Measurements from ENCODE around the gene ANKRD55.
"Not testable (repeated sequence)": the region's sequence is repeated elsewhere in the genome, so short reads cannot be mapped to it uniquely, and the experiment has no call there.

The ANKRD55 gene

GRCh38 chr5:56105511-56106291 is 127.4 kb downstream of the ANKRD55 start:
- DNase-seq (ENCODE audit: low spot score): no peak

DNA sequence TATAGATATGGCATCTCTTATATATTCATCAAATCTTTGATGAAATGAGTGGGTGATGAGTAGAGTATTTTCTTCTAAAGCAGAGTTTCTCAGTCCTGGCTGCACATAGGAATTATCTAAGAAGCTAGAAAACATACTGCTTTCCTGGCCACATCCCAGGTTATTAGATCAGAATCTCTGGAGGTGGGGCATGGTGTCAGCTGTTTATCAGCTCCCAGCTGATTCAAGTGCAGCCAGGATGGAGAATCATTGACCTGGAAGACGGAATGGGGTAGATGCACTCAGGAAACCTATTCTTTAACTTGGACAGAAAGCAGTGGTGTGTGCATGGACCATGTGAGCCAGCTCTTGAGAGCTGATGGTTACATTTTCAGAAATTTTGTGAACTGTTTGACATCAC is 130.2 kb downstream of the ANKRD55 start:
- no peak for DNase-seq (ENCODE audit: low spot score)

GRCh38 chr5:56102207-56102606 is 130.9 kb downstream of the ANKRD55 start:
- not testable (repeated sequence) for DNase-seq (ENCODE audit: low spot score)

DNA sequence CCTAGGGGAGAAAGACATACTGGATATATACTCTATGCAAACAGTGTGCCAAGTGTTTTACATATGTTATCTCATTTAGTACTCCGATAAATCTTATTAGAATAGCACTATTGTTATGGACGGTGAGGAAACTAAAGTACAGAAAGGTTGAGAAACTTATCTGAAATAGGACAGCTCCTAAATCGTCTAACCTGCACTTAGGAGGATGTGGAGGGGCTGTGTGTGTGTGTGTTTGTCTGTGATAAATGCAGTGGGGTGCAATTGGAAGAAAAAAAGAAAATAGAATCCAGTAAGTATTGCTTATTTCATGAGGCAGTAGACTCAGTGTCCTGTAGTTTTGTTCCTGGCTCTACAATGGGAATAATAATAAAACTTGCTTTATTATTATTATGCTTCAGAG is 131.9 kb downstream of the ANKRD55 start:
- DNase-seq (ENCODE audit: low spot score): no peak

- no peak for DNase-seq (ENCODE audit: low spot score)
These were observed 132.5 kb downstream of the ANKRD55 start for GRCh38 chr5:56100439-56101176.

- DNase-seq (ENCODE audit: low spot score): no peak
These were observed 133.8 kb downstream of the ANKRD55 start for GRCh38 chr5:56099346-56099745.

DNA sequence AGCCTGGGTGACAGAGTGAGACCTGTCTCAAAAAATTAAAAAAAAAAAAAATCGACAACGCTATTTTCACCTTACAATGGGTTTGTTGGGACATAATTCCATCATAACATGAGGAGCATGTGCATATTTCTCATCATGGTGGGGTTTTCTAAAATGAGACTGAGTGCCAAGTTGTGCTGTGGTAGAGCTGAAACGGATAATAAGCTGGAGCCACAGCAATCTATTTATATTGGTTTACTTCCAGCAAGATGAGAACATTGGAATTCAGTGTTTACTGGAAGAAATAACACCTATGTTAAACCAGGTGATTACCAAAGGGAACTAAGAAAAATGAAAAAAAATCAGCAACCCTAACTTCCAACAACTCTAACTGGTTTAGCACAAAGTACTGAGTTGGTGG is 136.1 kb downstream of the ANKRD55 start:
- DNase-seq (ENCODE audit: low spot score): no peak

DNA sequence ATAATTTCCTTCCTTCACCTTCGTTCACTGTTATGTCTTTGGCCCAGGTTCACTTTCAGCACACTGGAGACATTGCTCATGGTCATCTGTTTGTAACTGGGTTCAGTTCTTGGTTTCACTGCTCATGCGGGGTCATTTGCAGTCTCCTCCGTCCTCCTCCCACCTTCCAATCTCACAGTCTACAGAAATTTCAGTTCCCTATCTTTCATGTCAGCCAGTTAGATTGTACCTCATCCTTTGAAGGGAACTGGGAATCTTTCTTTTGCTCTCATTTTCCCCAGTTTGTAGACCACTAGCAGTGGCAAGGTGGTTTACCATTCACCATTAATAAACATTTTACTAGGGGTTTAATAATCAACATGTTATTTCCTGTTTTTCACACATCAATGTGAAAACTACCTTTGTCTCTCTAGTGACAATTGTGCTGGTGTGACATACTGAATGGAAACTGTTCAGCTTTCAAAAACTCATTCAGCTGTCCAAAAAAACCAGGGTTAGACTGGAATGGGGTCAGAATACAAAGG is 137.5 kb downstream of the ANKRD55 start:
- no peak for DNase-seq (ENCODE audit: low spot score)

DNA sequence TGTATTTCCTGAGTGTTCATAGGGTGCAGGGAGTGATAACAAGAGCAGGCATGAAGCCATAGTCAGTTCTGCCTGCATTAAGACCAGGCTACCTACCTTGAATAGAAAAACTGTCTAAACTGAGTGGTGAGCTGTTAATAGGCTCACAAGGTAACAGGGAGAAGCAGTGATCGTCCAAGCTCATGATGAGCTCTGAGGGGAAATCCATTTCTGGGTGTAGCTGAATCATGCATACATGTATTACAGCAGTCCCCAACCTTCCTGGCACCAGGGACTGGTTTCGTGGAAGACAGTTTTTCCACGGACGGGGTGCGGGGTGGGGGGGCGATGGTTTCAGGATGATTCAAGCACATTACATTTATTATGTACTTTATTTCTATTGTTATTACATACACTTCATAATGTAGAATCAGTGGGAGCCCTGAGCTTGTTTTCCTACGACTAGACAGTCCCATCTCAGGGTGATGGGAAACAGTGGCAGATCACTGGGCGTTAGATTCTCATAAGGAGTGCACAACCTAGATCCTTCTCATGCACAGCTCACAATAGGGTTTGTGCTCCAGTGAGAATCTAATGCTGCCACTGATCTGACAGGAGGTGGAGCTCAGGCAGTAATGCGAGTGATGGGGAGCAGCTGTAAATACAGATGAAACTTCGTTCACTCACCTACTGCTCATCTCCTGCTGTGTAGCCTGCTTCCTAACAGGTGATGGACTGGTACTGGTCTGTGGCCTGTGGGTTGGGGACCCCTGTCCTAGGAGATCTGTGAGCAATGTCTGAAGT is 138.4 kb downstream of the ANKRD55 start:
- no peak for DNase-seq (ENCODE audit: low spot score)

GRCh38 chr5:56093970-56094369 is 139.2 kb downstream of the ANKRD55 start:
- no peak for DNase-seq (ENCODE audit: low spot score)

GRCh38 chr5:56092115-56092514 is 141.0 kb downstream of the ANKRD55 start:
- no peak for DNase-seq (ENCODE audit: low spot score)

DNA sequence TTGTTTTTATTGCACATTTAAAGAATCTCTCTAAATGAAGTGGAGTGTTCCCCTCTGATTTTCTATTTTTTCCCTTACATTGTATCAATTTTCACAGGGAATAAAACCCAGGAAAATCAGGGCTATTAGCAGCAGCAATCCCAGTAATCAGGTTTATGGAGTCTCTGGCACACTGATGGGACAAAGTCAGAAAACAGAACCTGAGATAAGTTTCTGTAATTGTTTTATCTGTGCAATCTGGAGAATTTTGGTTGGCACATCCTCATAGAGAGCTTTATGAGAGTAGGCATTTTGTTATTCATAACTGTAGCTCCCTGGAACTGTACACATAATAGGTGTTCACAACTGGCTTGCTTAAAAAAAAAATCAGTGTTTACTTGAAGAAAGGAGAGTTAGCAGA is 141.5 kb downstream of the ANKRD55 start:
- DNase-seq (ENCODE audit: low spot score): no peak

- no peak for DNase-seq (ENCODE audit: low spot score)
These were observed 142.2 kb downstream of the ANKRD55 start for GRCh38 chr5:56090793-56091460.

GRCh38 chr5:56088967-56089829 is 143.9 kb downstream of the ANKRD55 start:
- no peak for DNase-seq (ENCODE audit: low spot score)

DNA sequence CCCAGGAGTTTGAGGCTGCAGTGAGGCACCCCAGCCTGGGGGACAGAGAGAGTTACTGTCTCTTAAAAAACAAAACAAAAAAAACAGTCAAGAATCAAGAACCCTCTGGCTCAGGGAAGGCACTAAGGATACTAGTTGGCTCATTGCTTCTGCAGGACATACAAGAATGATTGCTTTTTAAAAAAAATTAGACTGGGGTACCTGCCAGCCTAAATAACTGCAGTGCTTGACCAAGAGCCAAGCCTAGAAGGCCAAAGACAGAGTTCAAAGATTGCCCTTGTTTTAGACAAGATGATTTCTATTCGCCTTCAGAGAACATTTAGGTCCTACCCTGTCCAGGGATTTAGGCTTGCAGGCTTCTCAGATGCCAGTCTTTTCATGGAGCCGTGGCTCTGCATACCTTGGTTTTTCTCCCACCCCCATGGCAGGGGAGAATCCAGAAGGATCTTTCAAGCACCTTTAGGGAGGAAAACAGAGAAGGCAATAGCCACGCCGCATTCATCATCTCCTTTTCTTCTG is 144.6 kb downstream of the ANKRD55 start:
- no peak for DNase-seq (ENCODE audit: low spot score)

DNA sequence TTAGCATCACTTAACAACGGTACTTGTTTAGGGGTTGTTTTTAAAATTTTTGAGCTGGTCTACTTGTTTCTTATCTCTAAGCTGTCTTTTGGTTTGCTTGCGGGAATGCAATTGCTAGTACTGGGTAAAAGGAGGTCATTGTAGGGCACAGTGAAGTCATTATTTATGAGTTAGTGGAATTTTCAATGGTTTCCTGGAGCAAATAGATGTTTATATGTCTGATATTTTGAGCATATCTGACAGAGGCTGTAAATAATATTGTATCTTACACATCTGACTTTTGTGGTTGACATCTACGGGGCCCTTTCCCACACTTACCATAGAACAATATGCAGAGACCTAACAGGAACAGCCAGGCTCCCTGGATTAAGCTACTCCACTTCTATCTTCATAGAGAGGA is 147.9 kb downstream of the ANKRD55 start:
- DNase-seq (ENCODE audit: low spot score): no peak

DNA sequence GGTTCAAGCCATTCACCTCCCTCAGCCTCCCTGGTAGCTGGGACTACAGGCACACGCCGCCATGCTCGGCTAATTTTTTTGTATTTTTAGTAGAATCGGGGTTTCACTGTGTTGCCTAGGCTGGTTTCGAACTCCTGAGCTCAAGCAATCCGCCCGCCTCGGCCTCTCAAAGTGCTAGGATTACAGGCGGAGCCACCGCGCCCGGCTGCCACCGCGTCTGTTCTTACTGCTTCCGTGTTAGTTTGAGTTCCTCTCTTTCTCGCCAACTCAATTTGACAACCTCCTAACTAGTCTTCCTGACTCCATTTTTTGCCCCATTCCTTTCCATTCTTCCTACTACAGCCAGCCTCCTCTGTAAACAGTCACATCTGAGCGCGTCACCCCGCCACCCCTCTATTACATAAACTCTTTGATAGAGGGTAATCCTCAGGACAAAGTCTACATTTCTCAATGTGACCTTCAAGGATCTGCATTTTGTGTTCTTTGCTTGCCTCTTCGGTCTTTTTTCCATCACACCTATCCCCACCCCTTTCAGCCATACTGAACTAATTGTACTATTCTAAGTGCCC is 149.8 kb downstream of the ANKRD55 start:
- DNase-seq (ENCODE audit: low spot score): no peak

GRCh38 chr5:56081053-56081642 is 152.0 kb downstream of the ANKRD55 start:
- not testable (repeated sequence) for DNase-seq (ENCODE audit: low spot score)

DNA sequence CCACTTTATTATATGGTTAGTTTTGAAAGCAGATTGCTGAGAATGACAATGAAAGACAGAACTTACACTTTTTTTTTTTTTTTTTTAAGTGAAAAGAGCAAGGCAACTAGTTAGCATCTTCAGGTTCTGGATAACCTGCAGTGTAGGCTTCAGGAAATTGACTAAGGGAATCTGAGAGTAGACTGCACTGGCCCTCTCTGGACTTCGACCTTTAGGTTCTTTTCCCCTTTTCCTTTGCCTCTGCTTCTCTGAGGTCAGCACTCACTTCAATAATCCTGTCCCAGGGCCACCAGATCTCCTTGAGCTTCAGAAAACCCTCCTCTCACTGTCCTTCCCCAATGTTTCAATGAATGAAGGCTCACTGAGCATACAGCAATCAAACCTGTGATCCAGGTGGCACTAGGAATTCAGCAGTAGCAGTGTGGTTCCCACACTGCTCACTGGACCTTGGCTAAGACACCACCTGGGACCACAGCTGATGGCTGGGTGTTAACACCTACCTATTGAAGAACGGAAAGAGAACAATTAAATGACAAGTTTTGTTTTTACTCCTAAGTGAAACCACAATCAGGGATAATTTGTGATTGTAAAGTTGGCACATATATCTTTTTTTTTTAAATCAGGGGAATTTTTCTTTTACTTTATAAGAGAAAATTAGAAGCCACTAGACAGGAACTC is 152.6 kb downstream of the ANKRD55 start:
- DNase-seq (ENCODE audit: low spot score): no peak
